Stimulated activated naive B cell treated with anti-CD40 and anti-IgM and Interleukin-4, amounts not matched to agents 10 μg/mL and 1 μg/mL and 100 μg/mL, for 72 hours (primary cell): ENCODE measurements around the gene ZYG11A.
"Not testable (repeated sequence)": the region's sequence is repeated elsewhere in the genome, so short reads cannot be mapped to it uniquely, and the experiment has no call there.

Source experiments
- ATAC-seq, 2 donors: fragments of 150-1000 bp; cut with Tn5 transposase; replicated peaks; 2 replicates each; pipeline ENCODE4 v1.10.0; 2021; ENCODE audit warnings: moderate library complexity in 1 of 2
- DNase-seq: peaks from one replicate; pipeline ENCODE4 v3.0.0; 2021
- H3K27ac Mint-ChIP-seq: one replicate; pipeline ENCODE4 v1.8.0; 2022; ENCODE audit warnings: mild to moderate bottlenecking, mixed read lengths
- H3K27me3 Mint-ChIP-seq, 2 donors: one replicate each; pipeline ENCODE4 v1.8.0; 2022; ENCODE audit warnings: mixed read lengths in 2 of 2
- H3K36me3 Mint-ChIP-seq, 2 donors: one replicate each; pipeline ENCODE4 v1.8.0; 2022; ENCODE audit warnings: mixed read lengths in 2 of 2, mild to moderate bottlenecking in 1 of 2
- H3K4me1 Mint-ChIP-seq, 2 donors: one replicate each; pipeline ENCODE4 v1.8.0; 2022; ENCODE audit warnings: mixed read lengths in 2 of 2, mild to moderate bottlenecking in 1 of 2
- H3K4me3 Mint-ChIP-seq, 2 donors: one replicate each; pipeline ENCODE4 v1.8.0; 2022; ENCODE audit warnings: mild to moderate bottlenecking in 2 of 2, mixed read lengths in 2 of 2, moderate library complexity in 1 of 2
- H3K9me3 Mint-ChIP-seq, 2 donors: one replicate each; pipeline ENCODE4 v1.8.0; 2022; ENCODE audit warnings: mixed read lengths in 2 of 2, mild to moderate bottlenecking in 1 of 2

The ZYG11A gene

GRCh38 chr1:52852854-52853253 lies 10.3 kb downstream of the ZYG11A start:
- H3K27me3 Mint-ChIP-seq: peaks cover 5 to 23% of the 10 kb centered on the region in 2 donors
- peaks cover 0 to 2% of the 10 kb centered on the region in 2 donors for H3K36me3 Mint-ChIP-seq
- H3K27ac Mint-ChIP-seq: no peak overlapping the region
- no peak for ATAC-seq
- H3K4me1 Mint-ChIP-seq: no peaks in the 10 kb centered on the region
- H3K9me3 Mint-ChIP-seq: no peaks in the 10 kb centered on the region
- DNase-seq: no peak
- no peak overlapping the region for H3K4me3 Mint-ChIP-seq

GRCh38 chr1:52855584-52855983 lies 13.0 kb downstream of the ZYG11A start:
- Mint-ChIP-seq H3K4me1 (no peaks in the 10 kb centered on the region), H3K27me3 (peaks cover 0 to 9% of the 10 kb centered on the region in 2 donors), H3K36me3 (no peaks in the 10 kb centered on the region), H3K27ac (no peak overlapping the region), H3K4me3 (no peak overlapping the region), H3K9me3 (no peaks in the 10 kb centered on the region)
- no peak for ATAC-seq
- DNase-seq: no peak

GRCh38 chr1:52856026-52856425 lies 13.5 kb downstream of the ZYG11A start:
- peaks cover 0 to 5% of the 10 kb centered on the region in 2 donors for H3K27me3 Mint-ChIP-seq
- H3K27ac Mint-ChIP-seq: no peak overlapping the region
- H3K9me3 Mint-ChIP-seq: no peaks in the 10 kb centered on the region
- H3K4me3 Mint-ChIP-seq: no peak overlapping the region
- H3K36me3 Mint-ChIP-seq: no peaks in the 10 kb centered on the region
- DNase-seq: no peak
- no peaks in the 10 kb centered on the region for H3K4me1 Mint-ChIP-seq
- no peak for ATAC-seq

GRCh38 chr1:52857443-52857842 lies 14.9 kb downstream of the ZYG11A start:
- Mint-ChIP-seq H3K27me3 (no peaks in the 10 kb centered on the region), H3K27ac (no peak overlapping the region), H3K4me3 (no peak overlapping the region), H3K36me3 (no peaks in the 10 kb centered on the region), H3K9me3 (no peaks in the 10 kb centered on the region), H3K4me1 (no peaks in the 10 kb centered on the region)
- no peak for DNase-seq
- ATAC-seq: no peak

- no peak for DNase-seq
- Mint-ChIP-seq H3K4me1 (peaks cover 0 to 6% of the 10 kb centered on the region in 2 donors), H3K27me3 (peaks cover 5 to 7% of the 10 kb centered on the region in 2 donors), H3K9me3 (no peaks in the 10 kb centered on the region), H3K36me3 (no peaks in the 10 kb centered on the region), H3K27ac (no peak overlapping the region), H3K4me3 (no peak overlapping the region)
- no peak for ATAC-seq
Measured at GRCh38 chr1:52862666-52863458, 20.3 kb downstream of the ZYG11A start.

- DNase-seq (no peak), ATAC-seq (peak; percentile 33 to 85)
- Mint-ChIP-seq H3K4me1 (peaks cover 0 to 6% of the 10 kb centered on the region in 2 donors), H3K4me3 (no peak overlapping the region), H3K36me3 (no peaks in the 10 kb centered on the region), H3K27ac (no peak overlapping the region), H3K9me3 (no peaks in the 10 kb centered on the region), H3K27me3 (peaks cover 5 to 12% of the 10 kb centered on the region in 2 donors)
Measured at GRCh38 chr1:52867087-52867863, 24.7 kb downstream of the ZYG11A start.

GRCh38 chr1:52869727-52870126 lies 27.2 kb downstream of the ZYG11A start:
- not testable (repeated sequence) for ATAC-seq, H3K4me1 Mint-ChIP-seq, H3K27ac Mint-ChIP-seq, H3K4me3 Mint-ChIP-seq, DNase-seq, H3K9me3 Mint-ChIP-seq, H3K36me3 Mint-ChIP-seq
- H3K27me3 Mint-ChIP-seq: peaks cover 0 to 12% of the 10 kb centered on the region in 2 donors

- peaks cover 0 to 6% of the 10 kb centered on the region in 2 donors for H3K27me3 Mint-ChIP-seq
- ATAC-seq (no peak), DNase-seq (no peak)
- H3K36me3 Mint-ChIP-seq: no peaks in the 10 kb centered on the region
- no peak overlapping the region for H3K4me3 Mint-ChIP-seq
- H3K4me1 Mint-ChIP-seq: no peaks in the 10 kb centered on the region
- no peak overlapping the region for H3K27ac Mint-ChIP-seq
- no peaks in the 10 kb centered on the region for H3K9me3 Mint-ChIP-seq
Measured at GRCh38 chr1:52876843-52877242, 34.3 kb downstream of the ZYG11A start.

GRCh38 chr1:52877554-52877953 lies 35.0 kb downstream of the ZYG11A start:
- H3K36me3 Mint-ChIP-seq: no peaks in the 10 kb centered on the region
- H3K27me3 Mint-ChIP-seq: peaks cover 0 to 6% of the 10 kb centered on the region in 2 donors
- no peak for ATAC-seq
- DNase-seq: no peak
- peaks cover 2 to 4% of the 10 kb centered on the region in 2 donors for H3K9me3 Mint-ChIP-seq
- no peaks in the 10 kb centered on the region for H3K4me1 Mint-ChIP-seq
- H3K27ac Mint-ChIP-seq: no peak overlapping the region
- H3K4me3 Mint-ChIP-seq: no peak overlapping the region

- Mint-ChIP-seq H3K9me3 (peaks cover 2 to 8% of the 10 kb centered on the region in 2 donors), H3K36me3 (peaks cover 0 to 3% of the 10 kb centered on the region in 2 donors), H3K4me1 (no peaks in the 10 kb centered on the region), H3K27me3 (peaks cover 0 to 2% of the 10 kb centered on the region in 2 donors), H3K27ac (no peak overlapping the region), H3K4me3 (no peak overlapping the region)
- DNase-seq (no peak), ATAC-seq (no peak)
Measured at GRCh38 chr1:52880206-52880605, 37.6 kb downstream of the ZYG11A start.

GRCh38 chr1:52887483-52887882 lies 44.9 kb downstream of the ZYG11A start:
- no peak overlapping the region for H3K27ac Mint-ChIP-seq
- H3K9me3 Mint-ChIP-seq: peaks cover 0 to 4% of the 10 kb centered on the region in 2 donors
- H3K4me1 Mint-ChIP-seq: no peaks in the 10 kb centered on the region
- no peak for ATAC-seq
- no peak for DNase-seq
- peaks cover 0 to 6% of the 10 kb centered on the region in 2 donors for H3K27me3 Mint-ChIP-seq
- no peak overlapping the region for H3K4me3 Mint-ChIP-seq
- peaks cover 0 to 3% of the 10 kb centered on the region in 2 donors for H3K36me3 Mint-ChIP-seq

- Mint-ChIP-seq H3K4me1 (no peaks in the 10 kb centered on the region), H3K9me3 (no peaks in the 10 kb centered on the region), H3K27me3 (no peaks in the 10 kb centered on the region), H3K27ac (no peak overlapping the region), H3K36me3 (no peaks in the 10 kb centered on the region), H3K4me3 (no peak overlapping the region)
- DNase-seq (no peak), ATAC-seq (no peak)
Measured at GRCh38 chr1:52892424-52893215, 50.1 kb downstream of the ZYG11A start.

GRCh38 chr1:52899445-52899894 lies 56.9 kb downstream of the ZYG11A start:
- no peaks in the 10 kb centered on the region for H3K27me3 Mint-ChIP-seq
- H3K4me3 Mint-ChIP-seq: no peak overlapping the region
- no peaks in the 10 kb centered on the region for H3K36me3 Mint-ChIP-seq
- no peak overlapping the region for H3K27ac Mint-ChIP-seq
- DNase-seq (no peak), ATAC-seq (no peak)
- H3K9me3 Mint-ChIP-seq: no peaks in the 10 kb centered on the region
- H3K4me1 Mint-ChIP-seq: no peaks in the 10 kb centered on the region

- ATAC-seq (no peak), DNase-seq (no peak)
- Mint-ChIP-seq H3K4me1 (no peaks in the 10 kb centered on the region), H3K27ac (no peak overlapping the region), H3K36me3 (no peaks in the 10 kb centered on the region), H3K9me3 (no peaks in the 10 kb centered on the region), H3K4me3 (no peak overlapping the region), H3K27me3 (no peaks in the 10 kb centered on the region)
Measured at GRCh38 chr1:52900402-52900801, 57.8 kb downstream of the ZYG11A start.
